ENCODE measurements around the gene UNC5CL.

The UNC5CL gene, protein sequence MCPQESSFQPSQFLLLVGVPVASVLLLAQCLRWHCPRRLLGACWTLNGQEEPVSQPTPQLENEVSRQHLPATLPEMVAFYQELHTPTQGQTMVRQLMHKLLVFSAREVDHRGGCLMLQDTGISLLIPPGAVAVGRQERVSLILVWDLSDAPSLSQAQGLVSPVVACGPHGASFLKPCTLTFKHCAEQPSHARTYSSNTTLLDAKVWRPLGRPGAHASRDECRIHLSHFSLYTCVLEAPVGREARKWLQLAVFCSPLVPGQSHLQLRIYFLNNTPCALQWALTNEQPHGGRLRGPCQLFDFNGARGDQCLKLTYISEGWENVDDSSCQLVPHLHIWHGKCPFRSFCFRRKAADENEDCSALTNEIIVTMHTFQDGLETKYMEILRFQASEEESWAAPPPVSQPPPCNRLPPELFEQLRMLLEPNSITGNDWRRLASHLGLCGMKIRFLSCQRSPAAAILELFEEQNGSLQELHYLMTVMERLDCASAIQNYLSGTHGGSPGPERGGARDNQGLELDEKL

DNA sequence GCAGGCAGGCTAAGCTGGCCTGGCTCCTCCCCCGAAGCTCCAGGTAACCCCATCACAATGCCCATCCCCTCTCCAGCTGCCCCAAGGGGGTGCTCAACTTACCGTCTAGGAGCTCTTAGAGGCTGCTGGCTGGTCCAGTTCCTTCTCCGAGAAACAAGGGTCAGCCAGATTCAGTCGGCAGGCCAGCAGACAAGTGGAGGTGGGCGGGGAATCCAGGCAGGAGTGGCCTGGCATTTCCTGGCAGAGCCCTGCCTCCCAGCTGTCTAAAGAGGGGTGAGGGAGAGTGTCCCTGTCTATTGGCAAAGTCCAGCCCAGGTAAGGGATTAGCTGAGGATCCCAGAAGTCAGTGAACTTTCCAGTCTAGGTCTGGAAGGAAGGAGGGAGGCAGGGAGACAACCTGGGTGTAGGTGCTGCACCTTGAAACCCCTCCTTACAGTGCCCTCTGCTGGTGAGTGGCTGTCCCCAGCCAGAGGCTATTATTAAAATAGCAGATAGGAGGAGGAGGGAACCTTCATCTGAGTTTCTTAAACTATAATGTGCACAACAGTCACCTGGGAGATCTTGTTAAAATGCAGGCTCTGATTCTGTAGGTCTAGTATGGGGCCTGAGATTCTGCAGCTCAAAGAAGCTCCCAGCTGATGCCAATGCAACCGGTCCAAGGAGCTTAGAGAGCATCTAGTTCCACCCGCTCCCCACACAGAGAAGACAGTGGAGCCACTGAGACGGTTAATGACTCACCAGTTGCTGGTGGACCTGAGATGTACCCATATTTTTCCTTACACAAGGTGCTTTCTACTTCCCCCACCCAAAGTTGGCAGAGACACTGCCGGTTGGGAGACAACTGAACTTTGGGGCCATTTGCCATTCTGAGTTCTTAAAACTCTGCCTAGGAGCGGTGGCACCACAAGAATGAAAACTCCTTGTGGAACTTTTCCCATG, at the start of gene UNC5CL:
UNC5CL (minus strand) TSS at position 162 of the 939 bp plus-strand sequence. CDS start 4,147 bp downstream, outside the sequence.
- DNase-seq (ENCODE audit: low read depth in 2 of 2), result peak; percentile 28 to 42

DNA sequence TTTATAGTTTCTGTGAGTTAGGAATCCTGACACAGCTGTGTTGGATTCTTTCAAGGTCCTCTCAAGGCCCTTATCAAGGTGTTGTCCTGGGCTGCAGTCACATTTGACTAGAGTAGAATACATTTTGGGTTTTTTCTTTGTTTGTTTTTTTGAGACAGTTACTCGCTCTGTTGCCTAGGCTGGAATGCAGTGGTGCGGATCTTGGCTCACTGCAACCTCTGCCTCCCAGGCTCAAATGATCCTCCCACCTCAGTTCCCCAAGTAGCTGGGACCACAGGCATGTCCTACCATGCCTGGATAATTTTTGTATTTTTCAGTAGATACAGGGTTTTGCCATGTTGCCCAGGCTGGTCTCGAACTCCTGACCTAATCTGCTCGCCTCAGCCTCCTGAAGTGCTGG, 49.4 kb upstream of the UNC5CL start:
- DNase-seq (ENCODE audit: low read depth in 2 of 2), result no peak

DNA sequence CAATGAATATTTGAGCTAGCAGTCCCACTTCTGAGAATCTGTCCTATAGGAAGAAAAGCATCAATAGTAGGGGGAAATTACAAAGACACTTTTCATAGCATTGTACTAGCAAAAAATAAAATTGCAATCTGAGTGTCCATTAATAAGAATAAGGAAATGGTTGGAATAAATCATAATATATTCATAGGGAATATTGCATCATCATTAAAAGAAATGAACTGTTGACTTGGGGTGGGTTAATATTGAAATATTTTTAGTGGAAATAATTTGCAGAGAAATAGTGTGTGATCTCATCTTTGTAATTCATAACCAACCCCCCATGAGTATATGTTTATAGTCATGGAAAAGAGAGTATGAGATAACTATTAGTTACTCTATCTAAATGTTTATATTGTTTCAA, 46.2 kb upstream of the UNC5CL start:
- no peak for DNase-seq (ENCODE audit: low read depth in 2 of 2)

DNA sequence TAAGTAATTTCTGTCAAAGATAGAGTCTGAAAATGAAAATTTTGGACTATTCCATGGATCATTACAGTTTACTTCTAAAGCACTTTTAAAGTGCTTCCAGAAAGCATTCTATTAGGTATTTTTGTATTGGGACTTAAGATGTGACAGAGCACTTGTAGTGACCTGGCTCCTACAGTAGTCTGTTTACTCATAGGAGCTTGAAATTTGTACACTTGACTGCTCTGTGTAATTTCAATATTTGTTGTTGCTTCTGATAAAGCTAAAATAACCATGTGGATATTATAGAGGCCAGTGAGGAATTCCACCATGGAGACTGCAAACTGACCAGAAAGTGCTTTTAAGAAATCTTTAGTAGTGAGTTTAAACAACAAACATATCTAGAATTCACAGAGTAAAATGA, 44.1 kb upstream of the UNC5CL start:
- DNase-seq (ENCODE audit: low read depth in 2 of 2), result no peak

DNA sequence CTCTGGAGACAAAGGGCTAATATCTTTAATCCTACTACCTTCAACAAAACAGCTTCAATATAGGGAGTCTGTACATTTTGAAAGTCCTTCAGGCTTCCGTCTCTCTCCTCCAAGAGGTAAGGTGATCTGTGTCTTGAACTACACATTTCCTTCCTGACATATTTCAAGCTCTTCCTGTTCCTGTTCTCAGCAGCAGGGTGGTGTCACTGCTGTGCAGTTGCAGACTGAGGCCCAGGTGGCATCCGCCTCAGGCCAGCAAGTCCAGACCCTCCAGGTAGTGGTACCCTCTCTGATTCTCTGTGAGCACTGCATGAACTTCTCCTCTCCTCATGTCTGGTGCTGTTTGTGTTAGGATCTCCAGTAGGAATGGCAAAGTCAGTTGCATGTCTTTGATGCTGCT, 41.6 kb upstream of the UNC5CL start:
- DNase-seq (ENCODE audit: low read depth in 2 of 2), result no peak

DNA sequence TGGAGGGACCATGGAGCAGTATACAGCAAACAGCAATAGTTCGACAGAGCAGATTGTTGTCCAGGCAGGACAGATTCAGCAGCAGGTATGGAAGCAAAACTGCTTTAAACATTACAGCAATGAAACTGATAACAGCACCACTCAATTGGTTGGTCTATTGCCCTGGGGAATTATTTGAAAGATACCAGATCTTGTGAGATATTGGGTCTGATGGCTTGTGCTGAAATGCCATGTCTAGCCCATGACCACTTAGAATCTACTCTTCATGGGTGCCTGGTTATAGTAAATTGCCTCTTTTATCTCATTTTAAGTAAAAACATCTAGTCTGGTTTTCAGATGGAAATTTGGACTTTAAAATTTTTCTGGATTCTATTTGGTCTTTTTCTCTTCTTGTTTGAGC, 40.1 kb upstream of the UNC5CL start:
- no peak for DNase-seq (ENCODE audit: low read depth in 2 of 2)

DNA sequence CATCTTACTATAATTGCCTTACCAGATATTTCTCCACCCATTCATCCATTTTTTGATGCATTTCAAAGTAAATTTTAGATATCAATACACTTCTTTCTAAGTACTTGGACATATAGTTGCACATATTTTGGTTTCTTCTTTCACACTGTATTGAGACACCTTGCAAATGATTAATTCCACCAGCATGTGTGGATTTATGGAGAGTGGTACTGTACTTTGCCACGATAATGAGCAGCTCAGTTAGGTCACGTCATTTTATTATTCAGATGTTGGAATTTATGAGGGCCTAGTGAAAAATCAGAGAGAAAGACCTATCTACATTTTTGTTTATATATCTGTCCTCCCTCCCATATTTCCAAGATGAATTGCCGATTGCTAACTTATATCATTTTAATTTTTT, 39.1 kb upstream of the UNC5CL start:
- DNase-seq (ENCODE audit: low read depth in 2 of 2), result no peak

DNA sequence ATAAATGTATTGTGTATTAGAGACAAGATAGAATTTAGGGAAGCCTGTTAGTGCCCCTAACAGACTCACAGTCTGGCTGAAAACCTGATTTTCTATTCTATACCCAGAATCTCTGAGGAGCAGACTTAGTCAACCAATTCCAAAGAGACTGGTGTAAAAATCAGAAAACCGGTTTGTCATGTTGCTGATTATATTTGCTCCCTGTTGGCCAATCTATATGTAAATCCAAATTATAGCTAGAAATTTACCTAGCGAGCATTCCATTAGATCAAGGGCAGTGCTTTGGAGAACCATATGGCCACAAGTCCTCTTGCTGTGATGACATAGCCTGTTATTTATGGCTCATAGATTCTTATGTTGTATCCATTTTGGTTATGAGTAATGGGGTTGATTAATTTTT, 38.5 kb upstream of the UNC5CL start:
- DNase-seq (ENCODE audit: low read depth in 2 of 2), result no peak

DNA sequence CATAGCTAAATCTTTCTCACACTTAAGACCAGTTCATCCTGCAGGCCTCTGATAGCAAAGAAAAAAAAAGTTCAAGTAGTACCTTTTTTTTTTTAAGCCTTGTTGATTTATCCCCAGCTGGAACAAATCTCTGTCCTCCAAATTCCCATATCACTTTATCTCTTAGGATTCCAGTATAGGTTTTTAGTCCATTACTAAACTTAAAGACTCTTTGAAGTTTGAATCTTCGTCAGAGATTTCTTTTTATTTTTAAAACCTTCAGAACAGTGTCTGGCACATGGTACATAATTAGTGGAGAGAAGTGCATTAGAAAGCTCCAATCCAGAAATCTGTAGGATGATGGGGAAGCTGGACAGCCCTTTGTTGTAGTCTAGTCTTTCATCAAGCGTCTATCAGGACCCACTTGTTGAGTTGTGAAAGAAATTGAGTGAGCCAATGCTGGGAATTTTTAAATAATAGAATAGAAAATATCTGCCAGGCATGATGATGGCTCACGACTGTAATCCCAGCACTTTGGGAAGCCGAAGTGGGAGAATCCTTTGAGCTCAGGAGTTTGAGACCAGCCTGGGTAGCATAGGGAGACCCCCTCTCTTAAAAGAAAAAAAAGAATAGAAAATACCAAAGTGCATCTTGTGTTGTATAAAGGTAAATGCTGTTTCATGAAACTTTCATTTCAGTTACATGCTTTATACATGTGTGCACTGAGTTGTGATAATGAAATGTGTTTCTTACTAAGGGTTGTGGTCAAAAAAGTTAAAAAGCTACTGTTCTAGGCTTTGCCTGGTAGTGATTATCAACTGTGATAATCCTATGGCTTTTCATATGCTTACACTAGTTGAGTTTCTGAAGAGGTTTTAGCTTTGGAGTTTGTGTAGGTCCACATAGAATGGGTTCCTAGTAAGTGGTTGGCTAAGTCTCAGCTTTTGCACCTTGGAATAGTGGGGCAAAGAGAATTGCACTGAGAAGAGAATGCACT, 36.9 kb upstream of the UNC5CL start:
- DNase-seq (ENCODE audit: low read depth in 2 of 2), result no peak

DNA sequence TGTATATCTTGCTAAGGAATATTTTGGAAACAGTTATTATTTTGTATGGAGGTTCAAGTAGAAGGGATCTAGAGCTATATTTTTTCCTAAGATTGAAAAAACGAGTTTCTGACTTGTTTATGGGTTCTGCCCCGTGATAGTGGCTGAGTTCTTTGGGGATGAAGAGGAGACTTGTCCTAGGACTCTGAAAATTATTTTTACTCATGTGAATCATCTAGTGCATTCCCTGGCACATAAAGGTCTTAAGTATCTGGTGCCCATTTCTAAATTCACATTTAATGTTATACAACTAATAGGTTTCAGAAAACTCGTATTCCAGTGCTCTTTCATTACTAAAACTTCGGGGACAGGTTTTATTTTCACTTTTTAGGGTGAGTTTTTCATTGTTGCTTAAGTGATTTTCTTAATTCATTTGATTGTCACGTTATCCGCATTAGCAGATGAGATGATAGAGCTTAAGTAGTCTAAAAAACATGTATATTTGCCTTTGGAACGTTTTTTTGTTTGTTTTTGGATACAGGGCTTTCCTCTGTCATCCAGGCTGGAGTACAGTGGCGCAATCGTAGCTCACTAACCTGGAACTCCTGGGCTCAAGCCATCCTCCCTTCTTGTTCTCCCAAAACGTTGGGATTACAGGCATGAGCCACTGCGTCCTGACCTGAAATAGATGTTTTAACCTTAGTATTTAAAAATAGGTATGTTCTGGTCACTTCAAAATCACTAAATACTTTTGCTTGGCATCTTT, 35.8 kb upstream of the UNC5CL start:
- no peak for DNase-seq (ENCODE audit: low read depth in 2 of 2)

DNA sequence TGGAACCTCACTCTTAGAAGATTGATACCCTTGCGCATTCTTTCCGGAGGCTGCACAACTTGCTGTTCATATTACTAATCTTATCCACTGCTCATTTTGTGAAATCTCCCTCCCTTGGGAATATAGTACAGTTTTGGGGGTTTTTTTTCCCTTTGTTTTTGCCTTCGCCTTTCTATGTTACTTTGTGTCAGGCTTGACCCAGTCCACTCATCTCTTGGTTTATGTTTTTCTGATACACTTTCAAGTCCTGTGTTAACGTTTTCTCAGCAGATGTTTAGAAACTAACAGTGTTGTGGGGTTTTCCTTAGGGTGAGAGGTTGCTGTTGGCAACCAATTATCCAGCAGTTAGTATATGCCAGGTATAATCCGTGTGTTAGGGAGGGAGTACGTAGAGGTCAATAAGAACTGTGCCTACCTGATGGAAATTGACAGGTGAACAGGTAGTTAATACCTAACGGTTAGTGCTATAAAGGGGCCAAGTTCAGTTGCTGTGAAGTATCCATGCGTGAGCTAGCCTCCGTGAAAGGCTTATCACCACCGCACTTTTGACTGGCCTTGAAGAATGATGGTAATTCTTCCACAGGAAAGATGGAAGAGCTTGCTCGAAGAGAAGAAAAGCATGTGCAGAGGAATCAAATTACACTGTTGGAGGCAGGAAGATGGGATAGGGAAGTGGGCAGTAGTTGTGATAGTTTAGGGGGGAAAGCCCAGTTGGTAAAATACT, 35.1 kb upstream of the UNC5CL start:
- DNase-seq (ENCODE audit: low read depth in 2 of 2), result no peak

DNA sequence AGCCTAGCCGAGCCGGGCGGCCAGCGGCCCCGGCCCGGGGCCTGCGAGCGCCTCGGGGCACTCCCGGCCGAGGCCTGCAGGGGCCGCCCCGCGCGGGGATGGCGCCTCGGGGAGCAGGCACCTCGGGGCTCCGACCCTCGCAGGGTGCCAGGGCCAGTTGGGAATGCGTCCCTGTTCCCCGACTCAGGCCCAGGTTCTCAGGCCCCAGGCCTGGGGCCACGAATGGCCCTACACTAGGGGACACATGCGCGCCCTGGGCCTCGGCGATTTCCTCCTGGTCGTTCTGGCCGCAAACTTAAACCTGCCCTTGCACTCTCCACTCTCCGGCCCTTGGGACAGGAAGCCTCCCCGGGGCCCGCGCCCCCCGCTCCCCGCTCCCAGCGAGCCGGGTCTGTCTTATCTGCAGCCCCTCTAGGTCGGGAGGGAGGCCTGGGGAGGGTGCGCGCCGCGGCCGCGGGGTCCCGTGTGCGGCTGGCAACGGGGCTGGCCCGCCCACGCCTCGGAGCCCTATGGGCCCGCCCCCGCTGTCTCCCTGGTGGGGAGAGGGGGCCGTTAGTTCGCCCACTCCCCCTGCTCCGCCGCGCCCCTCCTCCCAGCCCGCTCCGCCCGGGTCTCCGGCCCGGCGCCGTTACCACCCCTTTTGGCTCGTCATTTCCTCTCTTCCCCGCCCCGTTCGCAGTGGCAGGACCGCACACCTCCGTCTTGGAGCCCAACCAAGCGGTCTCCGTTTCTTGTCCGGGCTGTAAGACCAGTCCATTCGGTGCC, 34.4 kb upstream of the UNC5CL start:
- peak; percentile 65 to 71 for DNase-seq (ENCODE audit: low read depth in 2 of 2)

DNA sequence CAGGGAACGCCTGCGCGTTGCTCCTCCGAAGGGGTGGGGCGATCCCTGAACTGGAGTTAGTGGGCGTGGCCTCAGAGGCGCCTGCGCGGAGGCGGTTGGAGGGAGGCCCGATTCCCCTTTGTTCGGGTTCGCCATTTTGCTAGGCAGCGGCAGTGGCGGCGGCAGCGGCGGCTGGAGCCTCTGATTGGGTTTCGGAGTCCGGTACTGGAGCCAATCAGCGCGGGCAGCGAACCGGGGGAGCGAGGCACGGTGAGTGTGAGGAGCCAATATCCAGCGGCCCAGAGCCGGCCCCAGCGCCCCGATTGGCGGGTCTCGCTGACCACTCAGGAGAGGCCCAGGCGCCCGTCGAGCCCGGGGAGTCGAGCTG, 33.8 kb upstream of the UNC5CL start, which contains the start of gene NFYA:
NFYA (plus strand) TSS at position 139 of the 367 bp plus-strand sequence. CDS start 6,116 bp downstream, outside the sequence.
- peak; percentile 99 to 100 for DNase-seq (ENCODE audit: low read depth in 2 of 2)

DNA sequence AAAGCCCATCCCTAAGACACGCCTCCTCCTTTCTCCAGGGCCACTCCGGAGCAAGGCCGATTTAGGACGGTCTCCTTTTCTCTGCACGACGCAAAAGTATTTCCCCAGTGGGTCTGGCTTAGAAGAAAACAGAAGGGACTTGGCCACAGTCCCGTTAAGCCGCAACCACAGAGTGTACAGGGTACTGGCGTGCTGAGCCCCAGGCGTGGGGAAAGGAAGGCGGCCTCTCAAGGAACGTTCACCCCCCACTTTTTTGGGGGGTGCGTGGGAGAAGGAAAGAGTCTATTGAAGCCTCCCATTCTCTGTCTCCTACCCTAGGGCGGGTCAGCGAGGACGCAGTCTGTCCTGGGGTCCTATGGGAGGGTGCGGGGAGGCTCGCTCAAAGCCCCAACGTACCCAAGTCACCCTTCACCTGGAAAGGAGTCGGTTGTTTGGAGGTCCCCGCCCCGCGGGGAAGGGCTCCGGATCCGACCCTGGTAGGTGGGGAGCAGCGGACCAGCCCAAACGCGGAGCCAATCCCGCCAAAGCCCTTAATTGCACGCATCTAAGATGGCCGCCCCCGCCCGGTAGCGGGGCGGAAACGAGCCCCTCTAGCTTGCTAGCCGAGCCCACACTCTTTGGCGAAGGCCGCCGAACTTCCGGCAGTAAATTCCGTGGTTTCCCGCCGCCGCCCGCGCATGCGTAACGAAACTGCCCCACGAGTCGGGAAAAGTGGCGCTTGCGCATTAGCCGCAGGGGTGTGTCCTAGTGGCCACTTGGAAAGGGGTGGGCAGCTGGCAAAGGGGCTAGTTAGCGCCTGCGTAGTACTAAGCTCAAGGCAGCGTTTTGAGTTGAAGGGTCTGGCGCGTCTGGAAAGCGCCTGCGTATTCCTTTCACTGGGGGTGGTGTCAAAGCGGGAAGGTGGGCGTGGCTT, 33.2 kb upstream of the UNC5CL start, which contains the start of gene OARD1:
OARD1 (minus strand) TSS at position 434 of the 913 bp plus-strand sequence. CDS start 722 bp downstream, outside the sequence.
- peak; percentile 99 to 100 for DNase-seq (ENCODE audit: low read depth in 2 of 2)

DNA sequence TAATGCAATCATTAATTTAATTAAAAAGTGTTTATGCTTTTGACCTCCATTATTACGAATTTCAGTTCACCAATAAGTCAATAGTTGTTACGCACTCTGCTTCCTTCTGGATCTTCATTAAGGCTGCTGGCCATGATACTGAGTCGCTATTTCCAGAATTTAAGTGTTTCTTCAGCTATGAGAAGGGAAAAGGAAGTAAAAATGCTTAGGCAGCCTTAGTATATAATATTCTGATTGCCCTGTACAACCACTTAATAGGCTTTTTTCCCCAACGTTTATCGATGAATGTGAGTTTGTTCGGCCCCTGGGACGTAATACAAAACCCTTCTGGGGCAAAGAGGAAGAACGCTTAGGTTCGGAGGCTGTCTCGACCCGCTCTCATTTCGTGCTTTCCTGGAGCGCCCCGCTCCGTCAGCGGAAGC, 32.5 kb upstream of the UNC5CL start:
- no peak for DNase-seq (ENCODE audit: low read depth in 2 of 2)

DNA sequence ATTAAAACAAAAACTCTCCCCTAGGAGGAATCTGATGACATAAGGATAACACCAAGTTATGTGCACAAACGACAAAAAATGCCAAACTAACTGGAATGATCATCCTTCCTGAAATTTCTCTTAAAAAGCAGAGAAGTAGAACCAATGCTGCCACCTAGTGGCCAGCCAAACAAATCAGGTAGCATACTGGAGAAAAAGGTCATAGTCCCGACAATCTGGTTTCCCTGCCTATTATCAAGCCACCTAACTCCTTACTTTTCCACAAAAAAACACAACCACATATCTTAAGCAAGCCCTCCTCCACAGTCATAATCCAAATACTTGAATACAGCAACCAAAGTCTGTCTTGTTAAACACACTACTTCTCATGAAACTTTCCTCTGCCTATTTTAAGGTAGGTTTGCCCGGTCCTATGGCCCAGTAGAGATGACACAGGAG, 27.9 kb upstream of the UNC5CL start:
- DNase-seq (ENCODE audit: low read depth in 2 of 2), result peak; percentile 49 to 59

DNA sequence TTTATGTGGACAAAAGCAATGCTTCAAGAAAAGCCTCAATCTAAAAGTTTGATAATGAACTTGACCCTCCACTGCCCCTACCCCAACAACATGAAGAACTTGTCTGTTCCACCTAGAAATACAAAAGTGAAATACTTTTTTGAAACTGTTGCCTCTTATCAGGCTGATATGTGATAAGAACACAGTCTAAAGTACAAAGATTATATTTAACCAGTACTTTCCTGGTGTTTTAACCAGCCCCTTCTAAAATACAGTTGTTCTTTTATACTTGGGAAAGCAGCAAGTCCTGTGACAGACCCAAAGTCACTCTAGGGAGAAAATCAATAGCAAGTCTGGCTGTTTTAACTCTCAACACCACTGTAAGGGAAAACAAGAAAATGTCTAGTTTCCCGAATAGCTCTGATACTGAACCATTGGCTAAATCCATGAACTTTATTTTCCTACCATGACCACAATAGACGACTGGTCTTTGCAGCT, 26.6 kb upstream of the UNC5CL start:
- DNase-seq (ENCODE audit: low read depth in 2 of 2), result no peak

DNA sequence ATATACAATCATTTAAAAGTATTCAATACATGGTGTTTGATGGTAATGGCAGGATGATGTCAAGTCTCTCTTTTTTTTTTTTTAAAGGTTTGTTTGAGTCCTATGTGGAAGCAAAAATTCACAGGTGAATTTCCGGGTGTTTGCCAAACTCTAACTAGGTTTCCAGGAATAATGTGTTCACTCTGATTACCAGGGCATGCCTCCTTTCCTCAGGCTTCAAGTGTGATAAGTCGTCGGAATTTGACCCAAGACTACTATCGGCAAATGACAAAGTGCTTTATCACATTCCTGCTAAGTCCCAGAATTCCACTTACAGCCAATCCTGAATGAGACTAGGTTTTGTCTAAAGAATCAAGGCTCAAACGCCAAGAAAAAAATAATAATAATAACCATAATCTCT, 25.8 kb upstream of the UNC5CL start:
- DNase-seq (ENCODE audit: low read depth in 2 of 2), result no peak
